ENCODE data around the gene BABAM2. TPM values are rescaled to one million over a fixed set of nuclear protein-coding genes. Genes with fewer than 3 reads are reported as not detected.
A peak's percentile ranks its signal among the peaks of the same experiment; 100 is the strongest.

BABAM2 gene
- total RNA-seq, 1 experiment from 2014 or later: 46.1 TPM

GRCh38 chr2:28342081-28342967 is 451.8 kb downstream of the BABAM2 start:
- intact Hi-C loops (cut with micrococcal nuclease; ENCODE audit: unreplicated experiment): no loop called here
- no TSS peak for BruUV-seq (replicated peaks)
- no peak for DNase-seq
- peaks cover 28% of the 10 kb centered on the region for H3K4me1 ChIP-seq (replicated peaks; ENCODE audit: insufficient read depth)
- CTCF ChIA-PET: no interaction called here
- H3K4me3 ChIP-seq: no peak overlapping the region
- H3K4me2 ChIP-seq: peak overlapping the region; percentile 13; the same call in 1 of the 2 replicates
- no peaks in the 10 kb centered on the region for H3K9me2 ChIP-seq (ENCODE audit: insufficient read depth)
- H3K27me3 ChIP-seq (ENCODE audit: insufficient read depth, low read depth): no peaks in the 10 kb centered on the region
- H3K79me2 ChIP-seq (ENCODE audit: low read depth): no peaks in the 10 kb centered on the region
- POLR2A ChIA-PET (ENCODE audit: unreplicated experiment): interaction anchor here (0.6 kb wide), 1 partner anchor 589 kb away, joined by 4 read pairs; no protein-coding TSS in a partner anchor
- H3F3A ChIP-seq (ENCODE audit: insufficient read depth, low read depth): peaks cover 23% of the 10 kb centered on the region
- no peaks in the 10 kb centered on the region for H4K20me1 ChIP-seq (ENCODE audit: insufficient read depth)
- H3K27ac ChIP-seq: no peak overlapping the region
- TF ChIP-seq, protein P1, sequence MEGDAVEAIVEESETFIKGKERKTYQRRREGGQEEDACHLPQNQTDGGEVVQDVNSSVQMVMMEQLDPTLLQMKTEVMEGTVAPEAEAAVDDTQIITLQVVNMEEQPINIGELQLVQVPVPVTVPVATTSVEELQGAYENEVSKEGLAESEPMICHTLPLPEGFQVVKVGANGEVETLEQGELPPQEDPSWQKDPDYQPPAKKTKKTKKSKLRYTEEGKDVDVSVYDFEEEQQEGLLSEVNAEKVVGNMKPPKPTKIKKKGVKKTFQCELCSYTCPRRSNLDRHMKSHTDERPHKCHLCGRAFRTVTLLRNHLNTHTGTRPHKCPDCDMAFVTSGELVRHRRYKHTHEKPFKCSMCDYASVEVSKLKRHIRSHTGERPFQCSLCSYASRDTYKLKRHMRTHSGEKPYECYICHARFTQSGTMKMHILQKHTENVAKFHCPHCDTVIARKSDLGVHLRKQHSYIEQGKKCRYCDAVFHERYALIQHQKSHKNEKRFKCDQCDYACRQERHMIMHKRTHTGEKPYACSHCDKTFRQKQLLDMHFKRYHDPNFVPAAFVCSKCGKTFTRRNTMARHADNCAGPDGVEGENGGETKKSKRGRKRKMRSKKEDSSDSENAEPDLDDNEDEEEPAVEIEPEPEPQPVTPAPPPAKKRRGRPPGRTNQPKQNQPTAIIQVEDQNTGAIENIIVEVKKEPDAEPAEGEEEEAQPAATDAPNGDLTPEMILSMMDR (conservative IDR thresholded peaks at IDR 0.05): no peak
- TF ChIP-seq EZH2 (IDR thresholded peaks at IDR 0.05; ENCODE audit: low read depth): no peak
- no peak overlapping the region for H2AFZ ChIP-seq
- H3K36me3 ChIP-seq (ENCODE audit: low read depth): no peaks in the 10 kb centered on the region
- no peaks in the 10 kb centered on the region for H3K9me3 ChIP-seq (ENCODE audit: insufficient read depth, low read depth)

DNA sequence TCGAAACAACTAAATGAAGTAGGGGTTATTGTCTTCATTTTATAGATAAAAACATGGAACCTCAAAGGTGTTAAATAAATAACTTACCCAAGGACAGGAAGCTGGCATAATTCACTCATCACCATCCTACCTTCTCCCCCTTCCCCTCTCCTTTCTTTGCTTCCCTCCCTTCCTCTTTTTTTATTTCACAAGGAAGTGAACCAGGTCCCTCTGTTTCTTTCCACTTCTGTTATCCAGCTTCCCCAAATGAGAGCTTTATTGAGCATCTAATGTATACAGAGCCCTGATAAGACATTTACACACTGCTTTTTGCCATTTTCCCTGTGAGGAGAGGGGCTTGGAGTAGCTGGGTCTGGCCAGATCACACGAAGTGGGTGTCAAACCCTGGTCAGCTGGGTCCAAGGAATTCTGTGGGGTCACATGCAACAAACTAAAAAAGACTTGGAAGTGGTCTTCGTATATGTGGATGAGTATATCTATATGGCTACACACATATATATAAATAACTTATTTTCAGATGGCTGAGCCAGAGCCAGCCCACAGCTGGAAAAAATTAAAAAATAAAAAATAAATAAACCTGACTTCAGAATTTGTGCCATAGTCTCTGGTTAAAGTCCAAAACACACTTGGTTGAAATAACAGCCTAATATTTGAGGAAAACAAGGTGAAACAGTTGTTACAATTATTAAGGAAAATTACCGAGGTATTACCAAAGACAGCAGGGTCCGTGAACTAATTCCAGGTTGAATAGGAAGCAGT is 452.8 kb downstream of the BABAM2 start:
- POLR2A ChIA-PET (ENCODE audit: unreplicated experiment): interaction anchor here (0.6 kb wide), 1 partner anchor 665 kb away, joined by 32 read pairs; no protein-coding TSS in a partner anchor
- H2AFZ ChIP-seq: no peak overlapping the region
- CTCF ChIA-PET: no interaction called here
- DNase-seq: no peak
- no peak overlapping the region for H3K4me2 ChIP-seq
- intact Hi-C loops (cut with micrococcal nuclease; ENCODE audit: unreplicated experiment): no loop called here
- H3K9me3 ChIP-seq (ENCODE audit: insufficient read depth, low read depth): no peaks in the 10 kb centered on the region
- peaks cover 15% of the 10 kb centered on the region for H3F3A ChIP-seq (ENCODE audit: insufficient read depth, low read depth)
- H3K27ac ChIP-seq: no peak overlapping the region
- no peaks in the 10 kb centered on the region for H3K36me3 ChIP-seq (ENCODE audit: low read depth)
- no TSS peak for BruUV-seq (replicated peaks)
- no peaks in the 10 kb centered on the region for H3K9me2 ChIP-seq (ENCODE audit: insufficient read depth)
- H3K27me3 ChIP-seq (ENCODE audit: insufficient read depth, low read depth): no peaks in the 10 kb centered on the region
- peaks cover 20% of the 10 kb centered on the region for H3K4me1 ChIP-seq (replicated peaks; ENCODE audit: insufficient read depth)
- H3K4me3 ChIP-seq: no peak overlapping the region
- H4K20me1 ChIP-seq (ENCODE audit: insufficient read depth): no peaks in the 10 kb centered on the region
- TF ChIP-seq, protein P1 (conservative IDR thresholded peaks at IDR 0.05): no peak
- TF ChIP-seq EZH2 (IDR thresholded peaks at IDR 0.05; ENCODE audit: low read depth): no peak
- H3K79me2 ChIP-seq (ENCODE audit: low read depth): no peaks in the 10 kb centered on the region

DNA sequence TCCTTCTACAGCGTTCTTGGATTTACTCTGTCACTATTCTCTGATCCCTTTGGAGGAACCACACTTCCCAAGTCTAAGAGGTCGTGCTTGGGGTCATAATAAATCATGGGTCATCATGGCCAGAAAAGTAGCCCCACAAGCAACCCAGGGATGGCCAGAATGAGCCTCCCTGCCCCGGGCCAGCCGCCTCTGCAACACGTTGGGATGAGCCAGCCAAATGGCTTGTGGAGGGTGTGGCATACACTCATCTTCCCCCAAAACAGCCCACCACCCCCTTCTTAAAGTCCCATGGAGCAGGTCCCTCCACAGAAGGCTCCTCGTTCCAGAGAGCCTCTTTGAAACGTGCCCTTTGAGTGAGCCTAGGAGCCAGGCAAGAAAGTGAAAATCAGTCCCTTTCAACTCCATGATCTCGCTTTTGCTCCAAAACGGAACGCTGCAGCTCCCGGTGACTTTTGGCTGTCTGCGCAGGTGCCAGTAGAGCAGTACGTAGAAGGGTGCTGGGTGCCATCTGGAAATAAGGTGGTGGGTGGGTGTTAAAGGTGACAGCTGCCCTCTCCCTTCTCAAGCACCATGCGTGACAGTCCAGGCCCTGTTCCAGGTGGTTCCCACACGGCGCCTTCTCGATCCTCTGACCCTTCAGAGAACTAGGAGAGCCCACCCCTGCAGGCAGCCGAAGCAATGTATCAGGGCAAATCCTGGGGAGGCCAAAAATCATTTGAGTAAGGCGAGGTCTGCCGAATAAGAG is 453.6 kb downstream of the BABAM2 start:
- Histone ChIP-seq H3K36me3 (ENCODE audit: low read depth) (no peaks in the 10 kb centered on the region), H3K9me3 (ENCODE audit: insufficient read depth, low read depth) (no peaks in the 10 kb centered on the region), H3K27ac (no peak overlapping the region), H3K4me2 (no peak overlapping the region), H2AFZ (no peak overlapping the region), H3K4me1 (replicated peaks; ENCODE audit: insufficient read depth) (peaks cover 13% of the 10 kb centered on the region), H3K27me3 (ENCODE audit: insufficient read depth, low read depth) (no peaks in the 10 kb centered on the region), H3K9me2 (ENCODE audit: insufficient read depth) (no peaks in the 10 kb centered on the region), H3K79me2 (ENCODE audit: low read depth) (no peaks in the 10 kb centered on the region), H4K20me1 (ENCODE audit: insufficient read depth) (no peaks in the 10 kb centered on the region), H3K4me3 (no peak overlapping the region), H3F3A (ENCODE audit: insufficient read depth, low read depth) (peaks cover 10% of the 10 kb centered on the region)
- DNase-seq: no peak
- CTCF ChIA-PET: no interaction called here
- TF ChIP-seq, protein P1 (conservative IDR thresholded peaks at IDR 0.05): no peak
- TF ChIP-seq EZH2 (IDR thresholded peaks at IDR 0.05; ENCODE audit: low read depth): no peak
- POLR2A ChIA-PET (ENCODE audit: unreplicated experiment): no interaction called here
- intact Hi-C loops (cut with micrococcal nuclease; ENCODE audit: unreplicated experiment): no loop called here
- no TSS peak for BruUV-seq (replicated peaks)
